ENCODE data around the gene ATP8A2.

DNA sequence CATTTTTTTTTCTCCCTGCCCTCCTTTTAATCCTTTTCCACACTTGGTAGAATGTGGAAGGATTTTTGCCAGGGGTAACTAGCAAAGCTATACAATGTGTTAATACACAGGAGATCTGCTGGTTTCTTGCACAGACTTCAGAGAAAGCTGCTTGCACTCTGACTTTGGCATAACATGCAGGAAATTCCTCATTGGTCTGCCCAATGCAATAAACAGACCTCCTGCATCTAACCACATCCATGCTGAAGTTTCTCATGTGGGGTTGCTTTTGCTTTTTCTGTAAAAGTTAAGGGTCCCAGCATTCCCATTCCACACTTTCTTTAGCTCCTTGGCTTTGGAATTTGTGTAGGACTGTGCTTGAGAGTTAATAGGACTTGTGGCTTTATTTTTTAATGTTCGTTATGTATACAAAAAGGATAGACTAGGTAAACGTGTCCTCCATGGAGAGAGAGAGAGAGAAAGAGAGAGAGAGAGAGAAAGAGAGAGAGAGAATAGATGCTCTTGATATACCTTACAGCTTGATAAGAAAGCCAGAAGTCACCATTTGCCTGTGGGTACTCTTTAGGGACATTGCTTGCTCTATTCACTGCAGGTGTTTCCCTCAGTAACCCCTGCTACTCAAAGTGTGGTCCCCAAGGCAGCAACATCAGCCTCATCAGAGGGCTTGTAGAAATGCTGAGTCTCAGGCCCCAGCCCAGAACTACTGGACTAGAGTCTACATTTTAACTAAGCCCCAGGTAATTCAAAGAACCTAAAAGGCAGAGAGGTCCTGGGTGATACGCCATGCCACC is 509.6 kb downstream of the ATP8A2 start:
- TF ChIP-seq, protein P1, sequence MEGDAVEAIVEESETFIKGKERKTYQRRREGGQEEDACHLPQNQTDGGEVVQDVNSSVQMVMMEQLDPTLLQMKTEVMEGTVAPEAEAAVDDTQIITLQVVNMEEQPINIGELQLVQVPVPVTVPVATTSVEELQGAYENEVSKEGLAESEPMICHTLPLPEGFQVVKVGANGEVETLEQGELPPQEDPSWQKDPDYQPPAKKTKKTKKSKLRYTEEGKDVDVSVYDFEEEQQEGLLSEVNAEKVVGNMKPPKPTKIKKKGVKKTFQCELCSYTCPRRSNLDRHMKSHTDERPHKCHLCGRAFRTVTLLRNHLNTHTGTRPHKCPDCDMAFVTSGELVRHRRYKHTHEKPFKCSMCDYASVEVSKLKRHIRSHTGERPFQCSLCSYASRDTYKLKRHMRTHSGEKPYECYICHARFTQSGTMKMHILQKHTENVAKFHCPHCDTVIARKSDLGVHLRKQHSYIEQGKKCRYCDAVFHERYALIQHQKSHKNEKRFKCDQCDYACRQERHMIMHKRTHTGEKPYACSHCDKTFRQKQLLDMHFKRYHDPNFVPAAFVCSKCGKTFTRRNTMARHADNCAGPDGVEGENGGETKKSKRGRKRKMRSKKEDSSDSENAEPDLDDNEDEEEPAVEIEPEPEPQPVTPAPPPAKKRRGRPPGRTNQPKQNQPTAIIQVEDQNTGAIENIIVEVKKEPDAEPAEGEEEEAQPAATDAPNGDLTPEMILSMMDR (IDR thresholded peaks at IDR 0.05) = no peak
- no peak for TF ChIP-seq POLR2AphosphoS5 (IDR thresholded peaks at IDR 0.05)
- TF ChIP-seq POLR2A (IDR thresholded peaks at IDR 0.05) = no peak

Data from upper lobe of left lung (tissue), 4 donors.